Measurements from ENCODE around the gene GPR18.

DNA sequence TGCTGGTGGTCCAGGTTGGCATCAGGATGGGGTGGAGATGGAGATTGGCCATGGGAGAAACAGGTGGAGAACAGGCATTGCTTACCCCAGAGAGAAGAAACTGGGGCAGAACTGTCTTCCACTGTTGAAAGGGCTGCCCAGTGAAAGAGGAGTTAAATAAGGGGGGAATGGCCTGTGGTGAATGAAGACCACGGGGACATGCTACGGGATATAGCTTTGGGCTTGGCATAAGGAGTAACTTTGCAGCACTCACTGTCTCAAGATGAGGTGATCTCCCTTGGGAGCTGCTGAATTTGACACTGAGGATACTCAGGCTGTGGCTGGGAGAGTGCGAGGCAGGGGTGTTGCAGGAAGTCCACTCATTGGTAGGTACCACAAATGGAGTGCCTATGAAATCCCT lies 10.6 kb upstream of the GPR18 start:
- TF ChIP-seq, protein P1, sequence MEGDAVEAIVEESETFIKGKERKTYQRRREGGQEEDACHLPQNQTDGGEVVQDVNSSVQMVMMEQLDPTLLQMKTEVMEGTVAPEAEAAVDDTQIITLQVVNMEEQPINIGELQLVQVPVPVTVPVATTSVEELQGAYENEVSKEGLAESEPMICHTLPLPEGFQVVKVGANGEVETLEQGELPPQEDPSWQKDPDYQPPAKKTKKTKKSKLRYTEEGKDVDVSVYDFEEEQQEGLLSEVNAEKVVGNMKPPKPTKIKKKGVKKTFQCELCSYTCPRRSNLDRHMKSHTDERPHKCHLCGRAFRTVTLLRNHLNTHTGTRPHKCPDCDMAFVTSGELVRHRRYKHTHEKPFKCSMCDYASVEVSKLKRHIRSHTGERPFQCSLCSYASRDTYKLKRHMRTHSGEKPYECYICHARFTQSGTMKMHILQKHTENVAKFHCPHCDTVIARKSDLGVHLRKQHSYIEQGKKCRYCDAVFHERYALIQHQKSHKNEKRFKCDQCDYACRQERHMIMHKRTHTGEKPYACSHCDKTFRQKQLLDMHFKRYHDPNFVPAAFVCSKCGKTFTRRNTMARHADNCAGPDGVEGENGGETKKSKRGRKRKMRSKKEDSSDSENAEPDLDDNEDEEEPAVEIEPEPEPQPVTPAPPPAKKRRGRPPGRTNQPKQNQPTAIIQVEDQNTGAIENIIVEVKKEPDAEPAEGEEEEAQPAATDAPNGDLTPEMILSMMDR (IDR thresholded peaks at IDR 0.05) = no peak
- no peak for TF ChIP-seq POLR2A (IDR thresholded peaks at IDR 0.05)
